GM19035 (cell line): Measurements from ENCODE around the gene PCDH18.

Source experiments
- ATAC-seq: cut with Tn5 transposase; IDR thresholded peaks from one replicate; pipeline ENCODE4 v1.9.1; 2021; ENCODE audit not compliant: unreplicated experiment

The PCDH18 gene

DNA sequence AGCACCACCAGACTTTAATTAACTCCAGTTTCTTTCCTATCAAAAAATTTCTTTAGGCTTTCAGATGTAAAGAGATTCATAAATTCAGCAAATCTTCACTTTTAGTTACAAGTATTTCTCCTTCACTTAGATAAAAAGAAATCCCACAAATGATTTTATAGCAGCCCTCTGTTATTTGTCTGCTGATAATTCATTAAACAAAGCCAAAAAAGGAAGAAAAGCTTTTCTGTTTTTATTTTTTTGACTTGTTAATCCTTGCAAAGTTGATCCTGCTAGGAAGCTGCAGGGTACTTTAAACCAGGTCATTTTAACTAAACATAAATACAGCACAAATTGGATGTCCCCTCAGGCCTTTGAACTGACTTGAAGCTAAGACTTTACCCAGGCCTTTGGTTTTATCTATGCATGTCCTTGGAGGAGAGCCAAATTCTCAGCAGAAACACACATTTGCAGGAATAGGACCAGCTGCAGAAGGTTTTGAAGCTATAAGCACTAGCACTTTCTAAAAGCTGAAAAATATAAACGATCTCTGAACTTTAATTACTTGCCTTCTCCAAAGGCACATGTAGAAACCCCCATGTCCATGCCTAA, 57.5 kb downstream of the PCDH18 start:
- no peak for ATAC-seq

GRCh38 chr4:137471895-137472294, 60.4 kb downstream of the PCDH18 start:
- ATAC-seq, result no peak

- ATAC-seq, result no peak
Measured at GRCh38 chr4:137471461-137471860, 60.8 kb downstream of the PCDH18 start.

- no peak for ATAC-seq
Measured at GRCh38 chr4:137470806-137471205, 61.5 kb downstream of the PCDH18 start.
